HG03025 (cell line): Measurements from ENCODE around the gene ITGA2B.

Source experiments
- ATAC-seq: cut with Tn5 transposase; IDR thresholded peaks from one replicate; pipeline ENCODE4 v1.9.1; 2021; ENCODE audit warnings: mild to moderate bottlenecking, moderate library complexity; ENCODE audit not compliant: unreplicated experiment, low FRiP score

The ITGA2B gene

DNA sequence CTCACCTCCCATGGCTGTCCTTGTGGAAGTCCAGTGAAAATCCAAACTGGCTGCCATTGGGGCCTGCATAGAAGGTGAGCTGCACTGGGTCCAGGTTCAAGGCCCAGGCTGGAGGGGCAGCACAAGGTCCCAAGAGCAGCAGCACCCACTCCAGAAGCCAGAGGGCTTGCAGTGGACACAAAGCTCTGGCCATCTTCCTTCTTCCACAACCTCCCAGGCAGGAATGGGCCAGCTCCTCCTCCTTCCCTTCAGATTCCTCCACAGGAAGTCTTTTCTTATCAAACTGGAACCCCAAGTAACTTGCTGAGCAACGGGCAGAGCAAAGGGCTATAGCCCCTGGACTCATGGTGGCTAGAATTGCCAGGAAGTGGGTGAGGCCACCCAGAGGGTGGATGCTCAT, at the start of gene ITGA2B:
TSS of gene ITGA2B (minus strand) at position 369 of the 400 bp plus-strand sequence. CDS start at position 193, 176 bp downstream.
- ATAC-seq = no peak

GRCh38 chr17:44439168-44439567, 49.7 kb upstream of the ITGA2B start:
- no peak for ATAC-seq

- ATAC-seq = no peak
Observed at GRCh38 chr17:44438636-44439035, 49.2 kb upstream of the ITGA2B start.

- no peak for ATAC-seq
Observed at GRCh38 chr17:44436336-44436735, 46.9 kb upstream of the ITGA2B start.

DNA sequence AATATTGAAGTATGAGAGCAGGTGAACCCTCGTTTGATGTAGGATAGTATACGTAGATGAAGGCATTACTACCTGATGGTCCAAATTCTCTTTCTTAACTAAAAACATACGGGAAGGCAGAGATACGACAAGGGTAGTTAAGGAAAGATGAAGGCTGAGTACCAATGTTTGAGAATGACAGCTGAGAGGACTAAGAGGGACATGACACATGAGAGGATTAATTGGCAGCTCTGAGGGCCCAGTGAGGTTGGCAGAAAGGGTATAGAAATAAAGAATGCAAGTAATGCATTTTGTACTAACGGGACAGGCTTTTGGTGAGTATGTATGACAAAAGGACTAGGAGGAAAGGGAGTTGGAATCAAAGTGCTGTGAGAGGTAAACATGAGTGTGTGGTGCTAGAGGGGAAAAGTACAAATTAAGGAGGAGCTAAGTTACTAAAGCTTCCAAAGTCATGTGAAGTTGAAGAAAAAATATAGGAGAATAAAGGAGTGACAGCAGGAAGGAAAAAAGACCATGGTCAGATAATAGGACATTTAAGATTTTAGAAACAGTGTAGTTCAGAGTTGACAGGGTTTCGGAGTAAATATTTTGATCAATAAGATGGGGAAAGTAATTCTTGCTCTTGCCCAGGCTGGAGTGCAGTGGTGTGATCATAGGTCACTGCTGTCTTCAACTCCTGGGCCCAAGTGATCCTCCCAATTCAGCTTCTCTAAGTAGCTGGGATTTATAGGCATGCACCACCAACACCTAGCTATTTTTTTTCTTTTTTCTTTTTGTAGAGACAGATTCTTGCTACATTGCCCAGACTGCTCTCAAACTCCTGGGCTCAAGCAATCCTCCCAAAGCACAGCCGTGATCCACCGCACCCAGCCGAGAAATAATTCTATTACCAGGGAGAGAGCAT, 43.1 kb upstream of the ITGA2B start:
- ATAC-seq = no peak

GRCh38 chr17:44424828-44425461, 35.5 kb upstream of the ITGA2B start:
- ATAC-seq = no peak

GRCh38 chr17:44417553-44417952, 28.1 kb upstream of the ITGA2B start:
- no peak for ATAC-seq

DNA sequence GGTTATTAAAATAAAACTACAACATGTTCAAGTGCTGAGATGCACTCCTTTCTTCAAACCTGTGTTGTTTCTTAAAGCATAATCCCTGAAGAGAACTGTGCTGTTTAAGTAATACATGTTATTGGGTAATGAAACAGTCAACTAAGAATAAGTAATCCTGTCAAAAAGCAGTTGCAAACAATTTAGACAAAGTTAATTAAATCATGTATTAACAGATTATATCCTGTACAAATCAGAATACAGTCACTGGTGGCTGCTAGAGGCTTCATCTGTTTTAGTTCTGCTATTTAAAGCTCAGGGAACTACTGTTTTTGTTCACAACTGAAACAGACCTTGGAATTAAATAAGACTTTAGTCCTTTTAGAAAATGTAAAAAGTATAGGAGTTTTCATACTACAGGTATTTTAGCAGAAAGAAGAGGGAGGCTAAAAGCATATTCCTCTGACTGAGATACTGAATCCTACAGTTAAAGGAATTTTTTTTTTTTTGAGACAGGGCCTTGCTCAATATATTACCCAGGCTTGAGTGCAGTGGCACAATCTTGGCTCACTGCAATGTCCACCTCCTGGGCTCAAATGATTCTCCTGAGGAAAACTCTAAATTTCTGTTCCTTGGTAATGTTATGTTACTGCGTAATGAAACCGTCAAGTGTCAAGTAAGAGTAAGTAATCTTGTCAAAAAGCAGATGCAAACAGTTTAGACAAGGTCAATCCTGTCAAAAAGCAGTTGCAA, 27.3 kb upstream of the ITGA2B start:
- no peak for ATAC-seq

GRCh38 chr17:44414394-44415155, 25.1 kb upstream of the ITGA2B start:
- no peak for ATAC-seq

GRCh38 chr17:44409309-44410028, 20.0 kb upstream of the ITGA2B start:
- ATAC-seq = no peak

DNA sequence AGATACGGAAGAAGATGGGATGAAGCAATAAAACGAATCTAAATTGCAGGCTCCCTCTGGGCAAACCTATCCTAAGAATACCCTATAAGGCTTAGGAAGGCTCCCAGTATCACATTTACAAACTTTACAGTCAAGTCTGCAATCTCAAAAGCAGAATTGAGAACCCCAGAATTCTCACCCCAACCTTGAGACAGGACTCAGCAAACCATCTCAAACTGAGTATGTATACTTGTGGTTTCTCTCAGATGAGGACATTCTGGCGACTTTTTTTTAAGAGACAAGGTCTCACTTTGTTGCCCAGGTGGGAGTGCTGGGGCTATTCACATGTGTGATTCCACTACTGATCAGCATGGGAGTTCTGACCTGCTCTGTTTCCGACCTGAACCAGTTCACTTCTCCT, 19.3 kb upstream of the ITGA2B start:
- ATAC-seq = no peak

GRCh38 chr17:44402564-44403172, 13.2 kb upstream of the ITGA2B start:
- ATAC-seq = no peak

- no peak for ATAC-seq
Observed at GRCh38 chr17:44400226-44400847, 10.9 kb upstream of the ITGA2B start.

DNA sequence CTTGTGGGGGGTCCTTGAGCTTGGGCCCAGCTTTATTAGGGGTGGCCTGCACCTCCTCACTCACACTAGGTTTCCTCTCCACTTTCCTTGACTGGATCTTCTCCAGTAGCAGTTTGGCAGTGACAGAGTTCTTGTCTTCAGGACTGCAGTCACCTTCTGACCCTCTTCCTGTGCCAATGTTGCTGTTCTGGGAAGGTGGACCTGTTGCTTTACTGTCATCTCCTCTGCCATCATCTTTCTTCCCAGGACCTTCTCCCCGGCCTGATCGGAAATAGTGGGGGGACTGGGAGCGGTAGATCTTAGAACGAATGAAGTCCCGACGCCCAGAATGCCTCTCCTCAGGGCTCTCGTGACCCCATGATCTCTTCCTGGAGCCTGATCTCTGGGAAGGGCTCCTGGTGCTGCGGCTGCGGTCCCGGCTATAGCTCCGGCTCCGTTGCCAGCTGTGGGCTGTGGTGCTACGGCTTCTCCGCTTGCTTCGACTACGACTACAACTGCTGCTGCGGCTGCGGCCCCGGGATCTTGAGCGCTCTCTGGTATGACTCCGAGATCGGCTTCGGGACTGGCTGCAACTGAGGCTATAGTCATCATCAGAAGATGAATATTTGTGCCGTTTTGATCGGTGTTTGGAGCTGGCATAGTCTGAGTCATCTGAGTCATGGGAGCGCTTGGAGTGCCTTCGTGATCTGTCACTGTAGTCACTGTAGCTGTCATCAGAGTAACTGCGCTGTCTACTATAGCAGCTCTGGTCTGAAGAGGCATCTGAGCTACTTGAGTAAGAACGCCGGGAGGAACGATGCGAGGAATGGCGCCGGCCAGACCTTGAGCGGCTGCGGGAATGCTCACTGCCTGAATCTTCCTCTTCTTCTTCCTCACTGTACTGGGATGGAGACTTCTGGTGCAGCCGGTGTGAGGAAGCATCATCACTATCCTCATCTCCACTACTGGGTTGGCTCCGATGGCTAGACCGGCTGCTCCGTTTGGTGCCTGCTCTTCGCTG, 9.5 kb upstream of the ITGA2B start:
- ATAC-seq = no peak

DNA sequence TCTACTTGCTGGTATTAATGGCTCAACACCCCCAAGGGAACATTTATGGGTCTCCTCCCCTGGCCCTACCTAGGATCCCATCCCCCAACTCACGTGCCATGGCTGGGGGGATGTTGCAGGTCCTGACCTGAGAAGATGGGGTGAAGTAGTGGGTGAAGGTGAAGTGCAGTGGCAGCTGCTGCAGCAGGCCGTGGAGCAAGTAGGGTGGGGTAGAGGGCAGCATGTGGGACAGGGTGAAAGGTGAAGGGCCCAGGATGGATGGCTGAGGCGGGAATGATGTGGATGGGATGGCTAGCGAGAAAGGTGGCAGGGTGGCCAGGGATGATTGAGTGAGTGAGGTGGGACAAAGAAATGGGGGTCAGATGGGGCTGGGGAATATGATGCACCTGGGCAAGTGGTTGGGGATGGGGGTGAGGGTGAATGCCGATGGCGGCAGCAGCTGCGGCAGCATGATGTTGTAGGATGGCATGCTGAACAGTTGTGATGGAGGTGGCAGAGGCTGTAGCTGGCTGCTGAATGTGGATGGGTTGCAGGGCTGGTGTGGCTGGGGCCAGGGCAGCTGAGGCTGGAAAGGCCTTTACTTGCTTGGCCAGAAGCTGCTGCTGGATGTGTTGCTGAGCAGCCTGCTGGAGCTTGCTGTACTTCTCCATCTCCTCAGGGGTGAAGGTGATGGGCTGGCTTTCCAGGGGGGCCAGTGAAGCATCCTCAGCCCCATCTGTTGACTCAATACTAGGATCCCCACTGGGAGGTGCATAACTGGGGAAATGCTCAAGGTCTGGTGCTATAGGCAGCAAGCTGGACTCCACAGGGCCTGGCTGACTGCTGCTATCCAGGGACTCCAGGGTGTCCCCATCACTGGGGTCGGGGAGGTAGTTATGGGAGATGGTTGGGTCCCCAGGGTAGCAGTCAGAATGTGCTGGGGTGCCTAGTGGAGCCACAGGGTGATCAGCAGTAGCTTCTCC, 8.3 kb upstream of the ITGA2B start:
- ATAC-seq = no peak

DNA sequence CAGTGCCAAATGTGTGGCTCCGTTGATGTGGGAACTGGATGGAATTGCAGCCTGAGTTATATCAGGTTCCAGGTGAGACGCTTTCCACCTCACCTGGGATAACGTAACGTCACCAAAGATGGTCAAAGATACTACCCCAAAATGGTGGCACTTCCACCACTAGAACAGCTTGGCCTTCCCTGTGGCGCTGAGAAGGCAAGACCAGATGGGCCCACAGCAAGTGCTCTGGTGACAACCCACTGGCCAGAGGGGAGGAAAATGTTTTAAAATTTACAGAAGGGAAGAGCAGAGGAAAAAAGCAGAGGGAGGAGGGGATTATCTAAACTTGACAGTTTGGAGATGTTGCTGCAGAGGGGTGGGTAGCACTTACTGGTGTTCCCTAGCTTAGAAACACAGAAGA, 7.5 kb upstream of the ITGA2B start:
- no peak for ATAC-seq

DNA sequence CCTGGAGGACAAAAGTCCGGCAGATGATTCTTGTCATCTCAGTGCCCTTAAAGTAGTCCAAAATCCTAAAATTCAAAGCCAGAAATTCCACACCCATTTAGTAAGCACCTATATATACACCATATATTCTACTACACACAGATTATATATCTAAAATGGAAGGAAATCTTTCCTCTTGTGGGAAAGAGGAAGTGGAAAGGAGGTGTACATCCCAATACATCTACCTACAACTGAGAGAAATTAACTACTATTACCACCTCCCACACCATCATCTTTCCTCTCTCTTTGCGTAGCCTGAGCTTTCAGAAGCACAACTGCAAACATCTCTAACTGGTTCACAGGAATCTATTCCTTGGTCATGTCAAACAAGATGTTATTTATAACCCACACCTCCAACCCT, 5.4 kb upstream of the ITGA2B start:
- ATAC-seq = no peak
